Urothelium cell line (cell line): Measurements from ENCODE around the gene GUCY1A2.
"Not testable (repeated sequence)": the region's sequence is repeated elsewhere in the genome, so short reads cannot be mapped to it uniquely, and the experiment has no call there.

Experiments used
- DNase-seq: peaks from one replicate; pipeline ENCODE4 v3.0.0; 2011; ENCODE audit warnings: low spot score, mixed read lengths
- FAIRE-seq: peaks from 2 replicates; lab custom pipeline; 2011; peaks lifted over from hg19 to GRCh38; lab: Jason Lieb, UNC

The GUCY1A2 gene

GRCh38 chr11:107018219-107018901, at the start of gene GUCY1A2:
GUCY1A2 (minus strand) TSS chr11:107018476; CDS start chr11:107018055, 421 bp downstream.
- DNase-seq = peak; percentile 62

GRCh38 chr11:107054391-107054790, 36.1 kb upstream of the GUCY1A2 start:
- DNase-seq (no peak), FAIRE-seq (no peak)

More at GRCh38 chr11:107018219-107018901, at the start of gene GUCY1A2:
- FAIRE-seq = no peak

- DNase-seq, FAIRE-seq: not testable (repeated sequence)
Measured at GRCh38 chr11:107051332-107051731, 33.1 kb upstream of the GUCY1A2 start.

- FAIRE-seq, DNase-seq: not testable (repeated sequence)
Measured at GRCh38 chr11:107050899-107051298, 32.6 kb upstream of the GUCY1A2 start.

GRCh38 chr11:107050121-107050520, 31.8 kb upstream of the GUCY1A2 start:
- DNase-seq (no peak), FAIRE-seq (no peak)

GRCh38 chr11:107044503-107044902, 26.2 kb upstream of the GUCY1A2 start:
- FAIRE-seq = no peak
- DNase-seq = peak; percentile 37

GRCh38 chr11:107043242-107044006, 25.1 kb upstream of the GUCY1A2 start:
- peak; percentile 69 for DNase-seq
- FAIRE-seq = peak; percentile 86

GRCh38 chr11:107042748-107043147, 24.5 kb upstream of the GUCY1A2 start:
- DNase-seq = no peak
- FAIRE-seq = no peak

GRCh38 chr11:107041088-107041444, 22.8 kb upstream of the GUCY1A2 start:
- peak; percentile 53 for FAIRE-seq

GRCh38 chr11:107040433-107041087, 22.3 kb upstream of the GUCY1A2 start:
- DNase-seq (no peak), FAIRE-seq (no peak)

More at GRCh38 chr11:107041088-107041444, 22.8 kb upstream of the GUCY1A2 start:
- DNase-seq = no peak

- no peak for FAIRE-seq
- no peak for DNase-seq
Measured at GRCh38 chr11:107025673-107026072, 7.4 kb upstream of the GUCY1A2 start.

- DNase-seq = no peak
- no peak for FAIRE-seq
Measured at GRCh38 chr11:107020594-107020993, 2.3 kb upstream of the GUCY1A2 start.

GRCh38 chr11:107018902-107019493, 722 bp upstream of the GUCY1A2 start:
- DNase-seq (peak; percentile 84), FAIRE-seq (peak; percentile 52)

- FAIRE-seq (no peak), DNase-seq (peak; percentile 79)
Measured at GRCh38 chr11:107017433-107018218, 650 bp downstream of the GUCY1A2 start.

GRCh38 chr11:107017104-107017432, 1.2 kb downstream of the GUCY1A2 start:
- FAIRE-seq (no peak), DNase-seq (no peak)

- DNase-seq (no peak), FAIRE-seq (no peak)
Measured at GRCh38 chr11:107014871-107015270, 3.4 kb downstream of the GUCY1A2 start.

GRCh38 chr11:107011977-107012376, 6.3 kb downstream of the GUCY1A2 start:
- DNase-seq = peak; percentile 28
- no peak for FAIRE-seq

GRCh38 chr11:107009190-107009589, 9.1 kb downstream of the GUCY1A2 start:
- DNase-seq (no peak), FAIRE-seq (no peak)

GRCh38 chr11:107006076-107006833, 12.0 kb downstream of the GUCY1A2 start:
- DNase-seq (no peak), FAIRE-seq (no peak)

GRCh38 chr11:106999196-106999595, 19.1 kb downstream of the GUCY1A2 start:
- FAIRE-seq = no peak
- DNase-seq = no peak
